ENCODE data around the gene ENOX1.
"Not testable (repeated sequence)": the region's sequence is repeated elsewhere in the genome, so short reads cannot be mapped to it uniquely, and the experiment has no call there.

ENOX1 gene

GRCh38 chr13:43786766-43787517, at the start of gene ENOX1:
ENOX1 (minus strand) TSS chr13:43786972.
- TF ChIP-seq, protein P1, sequence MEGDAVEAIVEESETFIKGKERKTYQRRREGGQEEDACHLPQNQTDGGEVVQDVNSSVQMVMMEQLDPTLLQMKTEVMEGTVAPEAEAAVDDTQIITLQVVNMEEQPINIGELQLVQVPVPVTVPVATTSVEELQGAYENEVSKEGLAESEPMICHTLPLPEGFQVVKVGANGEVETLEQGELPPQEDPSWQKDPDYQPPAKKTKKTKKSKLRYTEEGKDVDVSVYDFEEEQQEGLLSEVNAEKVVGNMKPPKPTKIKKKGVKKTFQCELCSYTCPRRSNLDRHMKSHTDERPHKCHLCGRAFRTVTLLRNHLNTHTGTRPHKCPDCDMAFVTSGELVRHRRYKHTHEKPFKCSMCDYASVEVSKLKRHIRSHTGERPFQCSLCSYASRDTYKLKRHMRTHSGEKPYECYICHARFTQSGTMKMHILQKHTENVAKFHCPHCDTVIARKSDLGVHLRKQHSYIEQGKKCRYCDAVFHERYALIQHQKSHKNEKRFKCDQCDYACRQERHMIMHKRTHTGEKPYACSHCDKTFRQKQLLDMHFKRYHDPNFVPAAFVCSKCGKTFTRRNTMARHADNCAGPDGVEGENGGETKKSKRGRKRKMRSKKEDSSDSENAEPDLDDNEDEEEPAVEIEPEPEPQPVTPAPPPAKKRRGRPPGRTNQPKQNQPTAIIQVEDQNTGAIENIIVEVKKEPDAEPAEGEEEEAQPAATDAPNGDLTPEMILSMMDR (conservative IDR thresholded peaks at IDR 0.05): peak; percentile 55
- peak within 1 kb of the TSS; percentile 96 for H3K27ac ChIP-seq

DNA sequence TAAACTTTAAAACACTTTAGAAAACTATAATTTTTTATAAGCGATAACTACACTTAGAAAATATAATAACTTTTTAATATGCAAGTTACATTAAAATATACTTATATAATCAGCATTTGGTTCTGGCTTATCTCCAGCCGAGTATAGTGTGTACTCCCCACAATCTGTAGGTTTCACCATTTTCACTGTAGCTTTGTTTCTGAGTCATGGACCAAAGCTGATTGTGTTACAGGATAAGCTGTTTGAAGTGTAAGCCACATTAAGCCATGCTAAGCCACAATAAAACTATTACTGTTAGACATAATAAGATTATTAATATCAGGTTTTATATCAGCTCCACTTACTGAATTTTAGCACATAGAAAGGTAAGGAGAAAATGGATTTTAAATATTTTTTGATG, 48.9 kb upstream of the ENOX1 start:
- H3K27ac ChIP-seq: no peak overlapping the region
- TF ChIP-seq, protein P1 (conservative IDR thresholded peaks at IDR 0.05): no peak

GRCh38 chr13:43831088-43831487, 44.3 kb upstream of the ENOX1 start:
- no peak overlapping the region for H3K27ac ChIP-seq
- TF ChIP-seq, protein P1 (conservative IDR thresholded peaks at IDR 0.05): no peak

DNA sequence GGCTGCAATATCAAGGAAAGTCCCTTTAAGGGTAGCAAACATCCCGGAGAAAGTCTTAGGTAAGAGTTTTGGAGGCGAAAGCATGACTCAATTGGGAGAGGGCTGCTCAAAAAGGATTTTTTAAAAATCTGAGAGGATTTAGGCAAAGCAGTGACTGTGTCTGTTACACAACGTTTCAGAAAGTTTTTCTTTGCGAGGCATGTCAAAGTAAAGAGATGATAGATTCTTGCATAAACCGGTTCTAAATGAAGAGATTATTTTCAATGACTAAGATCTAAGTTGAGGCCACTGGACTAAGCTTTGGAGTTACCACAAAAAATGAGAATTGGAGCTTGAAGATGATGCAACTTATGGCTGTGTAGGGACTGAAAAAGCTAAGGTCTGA, 43.7 kb upstream of the ENOX1 start:
- TF ChIP-seq, protein P1 (conservative IDR thresholded peaks at IDR 0.05): no peak
- no peak overlapping the region for H3K27ac ChIP-seq

DNA sequence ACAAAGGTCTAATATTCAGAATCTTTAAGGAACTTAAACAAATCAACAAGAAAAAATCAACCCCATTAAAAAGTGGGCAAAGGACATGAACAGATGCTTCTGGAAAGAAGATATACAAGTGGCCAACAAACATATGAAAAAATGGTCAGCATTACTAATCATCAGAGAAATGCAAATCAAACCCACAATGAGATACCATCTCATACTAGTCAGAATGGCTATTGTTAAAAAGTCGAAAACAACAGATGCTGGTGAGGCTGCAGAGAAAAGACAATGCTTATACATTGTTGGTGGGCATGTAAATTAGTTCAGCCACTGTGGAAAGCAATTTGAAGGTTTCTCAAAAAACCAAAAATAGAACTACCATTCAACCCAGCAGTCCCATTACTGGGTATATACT, 37.9 kb upstream of the ENOX1 start:
- not testable (repeated sequence) for H3K27ac ChIP-seq

GRCh38 chr13:43822969-43823368, 36.2 kb upstream of the ENOX1 start:
- TF ChIP-seq, protein P1 (conservative IDR thresholded peaks at IDR 0.05): no peak
- no peak overlapping the region for H3K27ac ChIP-seq

DNA sequence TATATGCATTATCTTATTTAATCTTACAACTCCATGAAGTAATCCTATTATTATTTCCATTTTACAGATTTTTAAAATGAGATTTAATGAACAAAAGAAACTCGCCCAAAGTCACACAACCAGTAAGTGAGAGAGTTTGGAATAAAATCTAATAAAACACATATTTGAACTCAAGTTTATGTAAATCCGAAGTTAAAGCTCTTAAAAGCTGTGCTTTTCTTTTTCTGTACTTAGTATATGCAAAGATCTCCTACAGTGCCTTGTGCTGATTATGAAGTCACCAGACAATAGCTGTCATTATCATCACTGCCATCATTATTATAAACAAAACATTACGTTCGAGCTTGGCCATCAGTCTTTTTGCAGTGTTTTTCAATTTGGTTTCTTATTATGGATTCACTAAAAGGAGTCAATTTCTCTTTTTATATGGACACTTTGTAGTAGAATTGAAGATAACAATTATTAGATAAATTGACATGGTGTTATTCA, 29.7 kb upstream of the ENOX1 start:
- H3K27ac ChIP-seq: no peak overlapping the region
- TF ChIP-seq, protein P1 (conservative IDR thresholded peaks at IDR 0.05): no peak

GRCh38 chr13:43815204-43815603, 28.4 kb upstream of the ENOX1 start:
- H3K27ac ChIP-seq: no peak overlapping the region
- TF ChIP-seq, protein P1 (conservative IDR thresholded peaks at IDR 0.05): no peak
